HEK293 (cell line): Measurements from ENCODE around the gene ZNF467.

Experiments used
- CTCF ChIA-PET: fragments of 350-600 bp; formaldehyde crosslinking; extraction: SDS; loops from one replicate; lab custom pipeline; 2021; ENCODE audit warnings: antibody characterized with exemption; lab: Yijun Ruan, JAX
- POLR2A ChIA-PET: fragments of 300-600 bp; formaldehyde crosslinking; extraction: SDS; loops from one replicate; lab custom pipeline; 2020; ENCODE audit warnings: antibody characterized with exemption, inconsistent platforms; lab: Yijun Ruan, JAX
- H3K27ac ChIP-seq: fragments of 200-500 bp; sonication (Bioruptor generic); 2 replicates; pipeline ENCODE4 v1.5.1; 2014; ENCODE audit warnings: low read depth, low read length, control low read depth, inconsistent platforms; ENCODE audit errors: extremely low read depth
- H3K36me3 ChIP-seq, 2 experiments: fragments of 200-500 bp in 1 of 2; sonication (Bioruptor generic) in 1 of 2; 1 replicate in 1 of 2; 2 replicates in 1 of 2; pipeline ENCODE4 v1.5.1; 2014 to 2017; ENCODE audit warnings: inconsistent platforms in 2 of 2, low read length in 2 of 2; ENCODE audit not compliant: control insufficient read depth in 2 of 2, insufficient read depth in 1 of 2
- H3K4me1 ChIP-seq: fragments of 200-500 bp; sonication (Bioruptor generic); 2 replicates; pipeline ENCODE4 v1.5.1; 2014; ENCODE audit warnings: mild to moderate bottlenecking, low read length, inconsistent platforms; ENCODE audit not compliant: control insufficient read depth, insufficient read depth
- H3K4me3 ChIP-seq: 2 replicates; pipeline ENCODE4 v1.5.1; 2011; ENCODE audit warnings: low read depth, mild to moderate bottlenecking, control low read depth, low read length, moderate library complexity
- H3K9me3 ChIP-seq: fragments of 200-500 bp; sonication (Bioruptor generic); 2 replicates; pipeline ENCODE4 v1.5.1; 2014; ENCODE audit warnings: low read depth, low read length, inconsistent platforms; ENCODE audit not compliant: control insufficient read depth, insufficient read depth
- BCL11A ChIP-seq: fragments of 450-650 bp; formaldehyde crosslinking; IDR thresholded peaks from 2 replicates; pipeline ENCODE4 v1.5.1; 2016; ENCODE audit warnings: low read depth, missing biosample characterization, missing genetic modification characterization
- BCL11B ChIP-seq: fragments of 450-650 bp; formaldehyde crosslinking; IDR thresholded peaks from 2 replicates; pipeline ENCODE4 v1.5.1; 2016; ENCODE audit warnings: low read depth, missing biosample characterization, missing genetic modification characterization
- KLF1 ChIP-seq: fragments of 450-650 bp; formaldehyde crosslinking; IDR thresholded peaks from 2 replicates; pipeline ENCODE4 v1.5.1; 2016; ENCODE audit warnings: missing biosample characterization, missing genetic modification characterization
- OSR2 ChIP-seq: fragments of 450-650 bp; formaldehyde crosslinking; IDR thresholded peaks from 2 replicates; pipeline ENCODE4 v1.5.1; 2016; ENCODE audit warnings: missing biosample characterization, missing genetic modification characterization
- ZBTB10 ChIP-seq: fragments of 450-650 bp; formaldehyde crosslinking; IDR thresholded peaks from 2 replicates; pipeline ENCODE4 v1.5.1; 2016; ENCODE audit warnings: missing biosample characterization, missing genetic modification characterization
- ZBTB6 ChIP-seq: fragments of 450-650 bp; formaldehyde crosslinking; IDR thresholded peaks from 2 replicates; pipeline ENCODE4 v1.5.1; 2017; ENCODE audit warnings: missing biosample characterization, missing genetic modification characterization
- ZFHX2 ChIP-seq: fragments of 450-650 bp; formaldehyde crosslinking; conservative IDR thresholded peaks from 2 replicates; pipeline ENCODE4 v1.5.1; 2016; ENCODE audit warnings: missing biosample characterization, missing genetic modification characterization
- ZNF174 ChIP-seq: fragments of 450-650 bp; formaldehyde crosslinking; IDR thresholded peaks from 2 replicates; pipeline ENCODE4 v1.5.0; 2017; ENCODE audit warnings: missing biosample characterization, mild to moderate bottlenecking, missing genetic modification characterization
- ZNF18 ChIP-seq: fragments of 450-650 bp; formaldehyde crosslinking; IDR thresholded peaks from 2 replicates; pipeline ENCODE4 v1.5.1; 2016; ENCODE audit warnings: missing biosample characterization, missing genetic modification characterization
- ZNF2 ChIP-seq: fragments of 450-650 bp; formaldehyde crosslinking; IDR thresholded peaks from 2 replicates; pipeline ENCODE4 v1.5.1; 2016; ENCODE audit warnings: missing biosample characterization, missing genetic modification characterization
- ZNF223 ChIP-seq: fragments of 450-650 bp; formaldehyde crosslinking; IDR thresholded peaks from 2 replicates; pipeline ENCODE4 v1.5.1; 2016; ENCODE audit warnings: missing biosample characterization, missing genetic modification characterization
- ZNF239 ChIP-seq: fragments of 450-650 bp; formaldehyde crosslinking; IDR thresholded peaks from 2 replicates; pipeline ENCODE4 v1.5.1; 2016; ENCODE audit warnings: missing biosample characterization, missing genetic modification characterization
- ZNF341 ChIP-seq: fragments of 450-650 bp; formaldehyde crosslinking; IDR thresholded peaks from 2 replicates; pipeline ENCODE4; 2016; ENCODE audit warnings: low read depth, missing biosample characterization, missing genetic modification characterization
- ZNF354C ChIP-seq: fragments of 450-650 bp; formaldehyde crosslinking; IDR thresholded peaks from 2 replicates; pipeline ENCODE4 v1.5.1; 2016; ENCODE audit warnings: missing biosample characterization, missing genetic modification characterization, low read depth, borderline replicate concordance
- ZNF394 ChIP-seq: fragments of 450-650 bp; formaldehyde crosslinking; IDR thresholded peaks from 2 replicates; pipeline ENCODE4 v1.5.1; 2016; ENCODE audit warnings: missing biosample characterization, missing genetic modification characterization, mild to moderate bottlenecking, moderate library complexity, borderline replicate concordance
- ZNF426 ChIP-seq: fragments of 450-650 bp; formaldehyde crosslinking; IDR thresholded peaks from 2 replicates; pipeline ENCODE4 v1.5.1; 2017; ENCODE audit warnings: missing biosample characterization, missing genetic modification characterization, mild to moderate bottlenecking, inconsistent platforms, moderate library complexity
- ZNF473 ChIP-seq: fragments of 450-650 bp; formaldehyde crosslinking; IDR thresholded peaks from 2 replicates; pipeline ENCODE4 v1.5.1; 2017; ENCODE audit warnings: missing biosample characterization, missing genetic modification characterization
- ZNF488 ChIP-seq: fragments of 450-650 bp; formaldehyde crosslinking; IDR thresholded peaks from 2 replicates; pipeline ENCODE4 v1.5.1; 2016; ENCODE audit warnings: missing biosample characterization, missing genetic modification characterization
- ZNF518A ChIP-seq: fragments of 450-650 bp; formaldehyde crosslinking; conservative IDR thresholded peaks from 2 replicates; pipeline ENCODE4 v1.5.1; 2016; ENCODE audit warnings: low read depth, missing biosample characterization, missing genetic modification characterization
- ZNF621 ChIP-seq: fragments of 450-650 bp; formaldehyde crosslinking; IDR thresholded peaks from 2 replicates; pipeline ENCODE4 v1.5.1; 2017; ENCODE audit warnings: missing biosample characterization, missing genetic modification characterization
- ZNF658 ChIP-seq: fragments of 450-650 bp; formaldehyde crosslinking; IDR thresholded peaks from 2 replicates; pipeline ENCODE4; 2016; ENCODE audit warnings: missing biosample characterization, missing genetic modification characterization

Gene ZNF467

GRCh38 chr7:149791411-149792219 is 18.2 kb upstream of the ZNF467 start:
- 0 out of 2 replicates have a peak, but pooled peaks have one; percentile 14 for TF ChIP-seq ZFHX2 (tag by site-specific recombination)
- TF ChIP-seq ZNF488 (tag by site-specific recombination) = no peak
- no peak for TF ChIP-seq ZNF341
- no peak for TF ChIP-seq BCL11B (tag by site-specific recombination)
- 0 out of 2 replicates have a peak, but pooled peaks have one; percentile 35 for TF ChIP-seq BCL11A (tag by site-specific recombination)
- Histone ChIP-seq H3K36me3 (no peaks in the 10 kb centered on the region), H3K4me1 (no peaks in the 10 kb centered on the region), H3K9me3 (no peaks in the 10 kb centered on the region), H3K4me3 (no peak overlapping the region), H3K27ac (no peak overlapping the region)
- CTCF ChIA-PET = interaction anchor here (1.1 to 1.9 kb wide), 2 partner anchors 13 to 17 kb away, joined by 5 to 6 read pairs; no protein-coding TSS in a partner anchor
- POLR2A ChIA-PET = no interaction called here

- Histone ChIP-seq H3K36me3 (no peaks in the 10 kb centered on the region), H3K9me3 (no peaks in the 10 kb centered on the region), H3K4me1 (no peaks in the 10 kb centered on the region), H3K27ac (no peak overlapping the region), H3K4me3 (no peak overlapping the region)
- CTCF ChIA-PET = interaction anchor here (0.6 to 3.2 kb wide), 5 partner anchors 9 to 128 kb away, joined by 3 to 20 read pairs (median 6); no protein-coding TSS in a partner anchor
- TF ChIP-seq ZNF239 (tag by site-specific recombination) = no peak
- TF ChIP-seq ZNF658 (tag by site-specific recombination) = no peak
- no peak for TF ChIP-seq ZNF2 (tag by site-specific recombination)
- TF ChIP-seq ZNF18 (tag by site-specific recombination) = no peak
- TF ChIP-seq ZNF223 (tag by site-specific recombination) = no peak
- TF ChIP-seq ZNF518A (tag by site-specific recombination) = no peak
- no peak for TF ChIP-seq ZNF621 (tag by site-specific recombination)
- TF ChIP-seq ZNF394 (tag by site-specific recombination) = no peak
- TF ChIP-seq KLF1 (tag by site-specific recombination) = no peak
- no peak for TF ChIP-seq ZBTB6 (tag by site-specific recombination)
- no peak for TF ChIP-seq OSR2
- no peak for TF ChIP-seq ZNF426
- no peak for TF ChIP-seq ZNF174 (tag by site-specific recombination)
- no peak for TF ChIP-seq ZBTB10 (tag by site-specific recombination)
- TF ChIP-seq ZNF354C (tag by site-specific recombination) = no peak
- TF ChIP-seq ZNF473 = no peak
- TF ChIP-seq, all 188 proteins: peak for 0
- POLR2A ChIA-PET = no interaction called here
Measured at GRCh38 chr7:149790754-149791360, 17.5 kb upstream of the ZNF467 start.
